H9 (cell line): ENCODE results near the gene ZNF221. TPM values are rescaled to one million over a fixed set of nuclear protein-coding genes. Genes with fewer than 3 reads are reported as not detected.

ENCODE experiments used
- DNase-seq: peaks from one replicate; pipeline ENCODE4 v3.0.0-alpha.2; 2017
- H2AFZ ChIP-seq: one replicate; pipeline ENCODE4 v1.6.1; 2013; ENCODE audit warnings: mild to moderate bottlenecking, low read length, control low read depth, moderate library complexity
- H2AK5ac ChIP-seq: 2 replicates; pipeline ENCODE4 v1.6.1; 2013; ENCODE audit warnings: low read length, control low read depth, mixed read lengths; ENCODE audit not compliant: insufficient read length
- H2BK120ac ChIP-seq: one replicate; pipeline ENCODE4 v1.6.1; 2013; ENCODE audit warnings: low read depth, mild to moderate bottlenecking, low read length, control low read depth, inconsistent platforms; ENCODE audit not compliant: poor library complexity, severe bottlenecking
- H2BK12ac ChIP-seq: 2 replicates; pipeline ENCODE4 v1.6.1; 2013; ENCODE audit warnings: low read length, control low read depth, mixed read lengths, low read depth; ENCODE audit not compliant: insufficient read length
- H2BK15ac ChIP-seq: 2 replicates; pipeline ENCODE4 v1.6.1; 2013; ENCODE audit warnings: low read depth, low read length, control low read depth
- H2BK20ac ChIP-seq: one replicate; pipeline ENCODE4 v1.6.1; 2013; ENCODE audit warnings: low read depth, mild to moderate bottlenecking, low read length, control low read depth, inconsistent platforms; ENCODE audit not compliant: poor library complexity, severe bottlenecking
- H2BK5ac ChIP-seq: 2 replicates; pipeline ENCODE4 v1.6.1; 2013; ENCODE audit warnings: low read length, control low read depth, mixed read lengths; ENCODE audit not compliant: insufficient read length
- H3K14ac ChIP-seq: 2 replicates; pipeline ENCODE4 v1.6.1; 2013; ENCODE audit warnings: low read length, control low read depth; ENCODE audit not compliant: insufficient read depth
- H3K18ac ChIP-seq: 2 replicates; pipeline ENCODE4 v1.6.1; 2013; ENCODE audit warnings: low read depth, mild to moderate bottlenecking, mixed read lengths, low read length, control low read depth; ENCODE audit not compliant: insufficient read length
- H3K23ac ChIP-seq: 2 replicates; pipeline ENCODE4 v1.6.1; 2013; ENCODE audit warnings: low read length, control low read depth, mixed read lengths, low read depth; ENCODE audit not compliant: insufficient read length
- H3K23me2 ChIP-seq: 2 replicates; pipeline ENCODE4 v1.6.1; 2013; ENCODE audit warnings: low read depth, mild to moderate bottlenecking, mixed read lengths, low read length, control low read depth; ENCODE audit not compliant: insufficient read length, poor library complexity, severe bottlenecking
- H3K27ac ChIP-seq: 2 replicates; pipeline ENCODE4 v1.5.1; 2013; ENCODE audit warnings: low read length, control low read depth, mixed read lengths, low read depth; ENCODE audit not compliant: insufficient read length
- H3K27me3 ChIP-seq: 2 replicates; pipeline ENCODE4 v1.6.1; 2013; ENCODE audit warnings: low read length, control low read depth, inconsistent platforms; ENCODE audit not compliant: insufficient read depth
- H3K4ac ChIP-seq: 2 replicates; pipeline ENCODE4 v1.6.1; 2013; ENCODE audit warnings: low read depth, mild to moderate bottlenecking, control low read depth, inconsistent platforms, low read length, moderate library complexity
- H3K4me1 ChIP-seq: 2 replicates; pipeline ENCODE4 v1.6.1; 2013; ENCODE audit warnings: low read length, control low read depth, inconsistent platforms; ENCODE audit not compliant: insufficient read depth
- H3K4me2 ChIP-seq: 2 replicates; pipeline ENCODE4 v1.6.1; 2013; ENCODE audit warnings: low read length, control low read depth, mixed read lengths; ENCODE audit not compliant: insufficient read length, insufficient read depth
- H3K56ac ChIP-seq: 2 replicates; pipeline ENCODE4 v1.6.1; 2013; ENCODE audit warnings: low read depth, mild to moderate bottlenecking, mixed read lengths, low read length, control low read depth; ENCODE audit not compliant: insufficient read length
- H3K79me1 ChIP-seq: 2 replicates; pipeline ENCODE4 v1.6.1; 2013; ENCODE audit warnings: low read depth, mild to moderate bottlenecking, moderate library complexity, low read length, control low read depth, inconsistent platforms; ENCODE audit not compliant: insufficient read depth, poor library complexity, severe bottlenecking
- H3K79me2 ChIP-seq: 2 replicates; pipeline ENCODE4 v1.6.1; 2013; ENCODE audit warnings: low read length, control low read depth, inconsistent platforms; ENCODE audit not compliant: insufficient read depth
- H3K9ac ChIP-seq: 2 replicates; pipeline ENCODE4 v1.6.1; 2013; ENCODE audit warnings: low read length, control low read depth, mixed read lengths; ENCODE audit not compliant: insufficient read length; ENCODE audit errors: extremely low read depth
- H3K9me3 ChIP-seq: one replicate; pipeline ENCODE4 v1.6.1; 2013; ENCODE audit warnings: low read depth, low read length, inconsistent platforms; ENCODE audit not compliant: control insufficient read depth
- H3T11ph ChIP-seq: one replicate; pipeline ENCODE4 v1.6.1; 2013; ENCODE audit warnings: mild to moderate bottlenecking, low read length, control low read depth, inconsistent platforms
- H4K20me1 ChIP-seq: one replicate; pipeline ENCODE4 v1.6.1; 2013; ENCODE audit not compliant: control insufficient read depth, insufficient read length, insufficient read depth
- H4K5ac ChIP-seq: 2 replicates; pipeline ENCODE4 v1.6.1; 2013; ENCODE audit warnings: low read depth, mild to moderate bottlenecking, mixed read lengths, low read length, control low read depth; ENCODE audit not compliant: insufficient read length
- H4K8ac ChIP-seq: replicated peaks from 2 replicates; pipeline ENCODE4 v1.6.1; 2013; ENCODE audit warnings: low read length, control low read depth, mixed read lengths, low read depth; ENCODE audit not compliant: insufficient read length
- H4K91ac ChIP-seq: 2 replicates; pipeline ENCODE4 v1.6.1; 2013; ENCODE audit warnings: low read depth, mild to moderate bottlenecking, moderate library complexity, mixed read lengths, low read length, control low read depth; ENCODE audit not compliant: insufficient read length
- H3K27ac Mint-ChIP-seq, 3 experiments: 2 replicates in 2 of 3; 3 replicates in 1 of 3; pipeline ENCODE4 v1.8.0; 2020 to 2021; ENCODE audit warnings: mixed read lengths in 3 of 3, mild to moderate bottlenecking in 1 of 3, moderate library complexity in 1 of 3
- H3K27me3 Mint-ChIP-seq: 2 replicates; pipeline ENCODE4 v1.8.0; 2021; ENCODE audit warnings: low read depth, mild to moderate bottlenecking, moderate library complexity, mixed read lengths
- H3K36me3 Mint-ChIP-seq, 3 experiments: 2 replicates in 2 of 3; 3 replicates in 1 of 3; pipeline ENCODE4 v1.8.0; 2020 to 2021; ENCODE audit warnings: low read depth in 3 of 3, mixed read lengths in 3 of 3; ENCODE audit not compliant: insufficient read depth in 1 of 3
- H3K4me1 Mint-ChIP-seq, 2 experiments: 2 replicates each; pipeline ENCODE4 v1.8.0; 2020; ENCODE audit warnings: mixed read lengths in 2 of 2
- H3K4me3 Mint-ChIP-seq, 2 experiments: 2 replicates in 1 of 2; 3 replicates in 1 of 2; pipeline ENCODE4 v1.8.0; 2020 to 2021; ENCODE audit warnings: mild to moderate bottlenecking in 2 of 2, mixed read lengths in 2 of 2, moderate library complexity in 1 of 2
- H3K9me3 Mint-ChIP-seq, 2 experiments: 2 replicates in 1 of 2; 3 replicates in 1 of 2; pipeline ENCODE4 v1.8.0; 2020; ENCODE audit warnings: mild to moderate bottlenecking in 2 of 2, mixed read lengths in 2 of 2, moderate library complexity in 1 of 2
- WGBS: extraction: QIAGEN DNeasy Blood & Tissue Kit; methylation state at CpG from one replicate; pipeline ENCODE4 v1.1.7; 2013; ENCODE audit warnings: missing lambda C conversion rate, low lambda C conversion rate, mixed read lengths; ENCODE audit not compliant: insufficient read length; ENCODE audit errors: extremely low coverage; 5-methylcytosine and 5-hydroxymethylcytosine counted together
- total RNA-seq: library from RNA; stranded (reverse); gene quantifications from 2 replicates; pipeline ENCODE4 v1.2.1, GENCODE V29; 2021
- TF ChIP-seq, protein P1 (sequence below): fragments of 200-600 bp; sonication (generic); conservative IDR thresholded peaks from 3 replicates; pipeline ENCODE4 v1.8.0; 2021; ENCODE audit warnings: antibody characterized with exemption, mild to moderate bottlenecking

Gene ZNF221
- total RNA-seq, 1 experiment from 2014 or later, result 8.0 TPM

GRCh38 chr19:43905897-43906296, 45.1 kb upstream of the ZNF221 start:
- Histone ChIP-seq H3K23ac (no peak overlapping the region), H3K4me2 (no peak overlapping the region), H4K5ac (no peak overlapping the region), H3K27ac (no peak overlapping the region), H2BK20ac (no peak overlapping the region), H3K23me2 (peaks cover 2% of the 10 kb centered on the region), H3K79me1 (no peaks in the 10 kb centered on the region), H3K56ac (no peak overlapping the region), H4K91ac (no peak overlapping the region), H2BK15ac (no peak overlapping the region), H4K8ac (no peak overlapping the region), H4K20me1 (no peaks in the 10 kb centered on the region), H2BK5ac (no peak overlapping the region), H3K4ac (no peak overlapping the region), H3K79me2 (no peaks in the 10 kb centered on the region), H2AFZ (no peak overlapping the region), H2AK5ac (no peak overlapping the region), H3K9me3 (peaks cover 33% of the 10 kb centered on the region), H3T11ph (no peak overlapping the region), H3K9ac (no peak overlapping the region), H2BK120ac (no peak overlapping the region), H3K4me1 (no peaks in the 10 kb centered on the region), H3K18ac (no peak overlapping the region), H2BK12ac (no peak overlapping the region), H3K14ac (no peak overlapping the region), H3K27me3 (peaks cover 2% of the 10 kb centered on the region; the same call in 1 of the 2 replicates)
- Mint-ChIP-seq H3K9me3 (peaks cover 69 to 81% of the 10 kb centered on the region in 2 experiments), H3K36me3 (peaks cover 26 to 41% (median 30%) of the 10 kb centered on the region in 3 experiments), H3K4me3 (no peak overlapping the region), H3K4me1 (peaks cover 0 to 11% of the 10 kb centered on the region in 2 experiments), H3K27me3 (peaks cover 21% of the 10 kb centered on the region), H3K27ac (no peak overlapping the region)
- no peak for DNase-seq
- TF ChIP-seq, protein P1, sequence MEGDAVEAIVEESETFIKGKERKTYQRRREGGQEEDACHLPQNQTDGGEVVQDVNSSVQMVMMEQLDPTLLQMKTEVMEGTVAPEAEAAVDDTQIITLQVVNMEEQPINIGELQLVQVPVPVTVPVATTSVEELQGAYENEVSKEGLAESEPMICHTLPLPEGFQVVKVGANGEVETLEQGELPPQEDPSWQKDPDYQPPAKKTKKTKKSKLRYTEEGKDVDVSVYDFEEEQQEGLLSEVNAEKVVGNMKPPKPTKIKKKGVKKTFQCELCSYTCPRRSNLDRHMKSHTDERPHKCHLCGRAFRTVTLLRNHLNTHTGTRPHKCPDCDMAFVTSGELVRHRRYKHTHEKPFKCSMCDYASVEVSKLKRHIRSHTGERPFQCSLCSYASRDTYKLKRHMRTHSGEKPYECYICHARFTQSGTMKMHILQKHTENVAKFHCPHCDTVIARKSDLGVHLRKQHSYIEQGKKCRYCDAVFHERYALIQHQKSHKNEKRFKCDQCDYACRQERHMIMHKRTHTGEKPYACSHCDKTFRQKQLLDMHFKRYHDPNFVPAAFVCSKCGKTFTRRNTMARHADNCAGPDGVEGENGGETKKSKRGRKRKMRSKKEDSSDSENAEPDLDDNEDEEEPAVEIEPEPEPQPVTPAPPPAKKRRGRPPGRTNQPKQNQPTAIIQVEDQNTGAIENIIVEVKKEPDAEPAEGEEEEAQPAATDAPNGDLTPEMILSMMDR, result no peak
- no CpG with 5 or more reads among the region's 5 CpGs for WGBS
